Pancreas (tissue), 10 donors: ENCODE results near the gene SLC35G3. TPM values are rescaled to one million over a fixed set of nuclear protein-coding genes. Genes with fewer than 3 reads are reported as not detected.
"Not testable (repeated sequence)": the region's sequence is repeated elsewhere in the genome, so short reads cannot be mapped to it uniquely, and the experiment has no call there.

ENCODE experiments used
- ATAC-seq, 4 donors: fragments of 200-7000 bp; cut with Tn5 transposase; one replicate each; pipeline versions ENCODE4 v1.8.0 to v1.9.1; 2020; ENCODE audit warnings: mild to moderate bottlenecking in 4 of 4, moderate library complexity in 4 of 4
- DNase-seq, 6 donors: peaks; one replicate each; pipeline ENCODE4 v3.0.0-alpha.2; 2020
- FAIRE-seq: peaks from 2 replicates; lab custom pipeline; 2012; peaks lifted over from hg19 to GRCh38; lab: Jason Lieb, UNC
- H3K27ac ChIP-seq, 4 donors: fragments of 200-600 bp; sonication (generic); 1 replicate in 3 of 4; 2 replicates in 1 of 4; pipeline versions ENCODE4 v1.5.0 to v1.8.0; 2020
- H3K27me3 ChIP-seq, 4 donors: fragments of 200-600 bp; one replicate each; pipeline ENCODE4 v1.8.0; 2021
- H3K36me3 ChIP-seq, 3 donors: fragments of 200-600 bp; sonication (generic) in 1 of 3; one replicate each; pipeline versions ENCODE4 v1.5.0 to v1.8.0; 2020 to 2021
- H3K4me1 ChIP-seq, 3 donors: fragments of 200-600 bp; one replicate each; pipeline ENCODE4 v1.8.0; 2021
- H3K4me3 ChIP-seq, 4 donors: fragments of 200-600 bp; sonication (generic) in 2 of 4; one replicate each; pipeline versions ENCODE4 v1.5.0 to v1.8.0; 2020 to 2021
- H3K9me3 ChIP-seq, 4 donors: fragments of 200-600 bp; one replicate each; pipeline ENCODE4 v1.8.0; 2021
- CTCF ChIP-seq, 4 donors: fragments of 200-600 bp; sonication (generic) in 3 of 4; IDR thresholded peaks; one replicate each; pipeline versions ENCODE4 v1.5.0 to v1.8.0; 2021; ENCODE audit warnings: antibody characterized with exemption in 4 of 4
- WGBS, 2 donors: extraction: QIAGEN DNeasy Blood & Tissue Kit; methylation state at CpG; one replicate each; pipeline ENCODE4 v1.1.7; 2013; 5-methylcytosine and 5-hydroxymethylcytosine counted together
- intact Hi-C, 3 donors: fragments of 100-400 bp; cut with DNase I; formaldehyde crosslinking; loops; one replicate each; pipeline versions ENCODE4 v1.11.1 to v1.14.2; 2022
- polyA plus RNA-seq, 2 donors: library from polyadenylated mRNA; stranded (reverse); fragments of 200-250 nt; gene quantifications; one replicate each; pipeline ENCODE4 v1.2.3, GENCODE V29; 2013
- total RNA-seq, 6 donors: library from RNA; stranded (reverse); fragmentation: NEBNext Ultra II Directional in 4 of 6; extraction: Animal tissue kit (Norgen Biotek cat#: 25700) in 4 of 6; gene quantifications; one replicate each; pipeline versions ENCODE4 v1.2.1 to v1.2.4, GENCODE V29; 2021 to 2023
- donor health status: healthy with polysubstance abuse.
- donor health status: DM: no; HTN: no; CAD: no; lungs with moderate emphysema.
- donor health status: DM: no; HTN: no; CAD: no.
- donor health status: control.
- donor health status: control.
- donor health status: Bipolar disorder and iron deficiency.
- donor health status: DM: yes; HTN: yes; CAD: no.
- donor health status: DM: no; HTN: no; CAD: no.
- donor health status: DM: no; HTN: no; CAD: no.
- donor health status: DM: yes; HTN: yes; CAD: no.

SLC35G3 gene
- total and polyA plus RNA-seq, 8 donors, result not detected

DNA sequence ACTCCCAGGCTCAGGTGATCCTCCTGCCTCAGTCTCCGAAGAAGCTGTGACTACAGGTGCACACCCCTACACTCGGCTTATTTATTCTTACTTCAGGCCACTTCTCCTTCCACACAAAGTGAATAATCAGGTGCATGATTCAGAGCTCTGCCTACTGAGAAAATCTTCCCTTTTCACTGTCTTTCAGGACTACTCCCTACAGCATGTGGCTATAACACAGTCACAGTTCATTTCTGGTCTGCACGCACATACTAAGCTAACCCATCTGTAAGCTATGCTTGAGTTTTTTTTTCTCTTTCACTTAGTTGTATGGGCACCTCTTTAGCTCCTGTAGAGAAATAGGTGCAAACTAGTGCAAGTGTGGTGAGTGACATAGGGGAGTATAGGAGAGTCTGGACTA, 41.1 kb upstream of the SLC35G3 start:
- no peak for ATAC-seq
- Histone ChIP-seq H3K27me3 (no peaks in the 10 kb centered on the region), H3K27ac (no peak overlapping the region), H3K4me3 (no peak overlapping the region), H3K9me3 (no peaks in the 10 kb centered on the region), H3K4me1 (no peaks in the 10 kb centered on the region), H3K36me3 (no peaks in the 10 kb centered on the region)
- DNase-seq, result no peak
- intact Hi-C loops, result no loop called here
- 79 to 89% methylated on average over 3 of the region's 3 CpGs for WGBS, 2 donors
- TF ChIP-seq CTCF (IDR thresholded peaks at IDR 0.05), result no peak
- FAIRE-seq, result no peak

DNA sequence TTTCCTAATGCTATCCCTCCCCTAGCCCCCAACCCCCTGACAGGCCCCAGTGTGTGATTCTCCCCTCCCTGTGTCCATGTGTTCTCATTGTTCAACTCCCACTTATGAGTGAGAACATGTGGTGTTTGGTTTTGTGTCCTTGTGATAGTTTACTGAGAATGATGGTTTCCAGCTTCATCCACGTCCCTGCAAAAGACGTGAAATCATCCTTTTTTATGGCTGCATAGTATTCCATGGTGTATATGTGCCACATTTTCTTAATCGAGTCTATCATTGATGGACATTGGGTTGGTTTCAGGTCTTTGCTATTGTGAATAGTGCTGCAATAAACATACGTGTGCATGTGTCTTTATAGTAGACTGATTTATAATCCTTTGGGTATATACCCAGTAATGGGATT, 40.1 kb upstream of the SLC35G3 start:
- H3K4me3 ChIP-seq, ATAC-seq, DNase-seq, H3K4me1 ChIP-seq, H3K27me3 ChIP-seq, H3K9me3 ChIP-seq, intact Hi-C loops, FAIRE-seq, H3K36me3 ChIP-seq, H3K27ac ChIP-seq: not testable (repeated sequence)
- 67 to 82% methylated on average over 4 of the region's 4 CpGs for WGBS, 2 donors

DNA sequence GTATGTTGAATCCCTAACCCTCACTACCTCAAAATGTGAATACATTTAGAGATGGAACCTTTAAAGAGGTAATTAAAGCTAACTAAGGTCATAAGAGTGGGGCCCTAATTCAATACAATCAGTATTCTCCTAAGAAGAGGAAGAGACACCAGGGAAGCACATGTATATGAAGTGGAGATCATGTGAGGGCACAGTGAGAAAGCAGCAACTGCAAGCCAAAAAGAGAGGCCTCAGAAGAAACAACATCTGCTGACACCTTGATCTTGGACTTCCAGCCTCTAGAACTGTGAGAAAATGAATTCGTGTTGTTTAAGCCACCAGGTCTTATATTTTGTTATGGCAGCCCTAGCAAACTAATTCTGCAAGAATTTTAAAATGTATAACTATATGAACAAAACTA, 35.4 kb upstream of the SLC35G3 start:
- ATAC-seq (no peak), DNase-seq (no peak), FAIRE-seq (no peak)
- no peaks in the 10 kb centered on the region for H3K4me1 ChIP-seq
- H3K27ac ChIP-seq, result no peak overlapping the region
- H3K36me3 ChIP-seq, result no peaks in the 10 kb centered on the region
- no peak for TF ChIP-seq CTCF (IDR thresholded peaks at IDR 0.05)
- no peaks in the 10 kb centered on the region for H3K9me3 ChIP-seq
- intact Hi-C loops, result no loop called here
- no peak overlapping the region for H3K4me3 ChIP-seq
- 50 to 52% methylated on average over 1 of the region's 1 CpG for WGBS, 2 donors
- no peaks in the 10 kb centered on the region for H3K27me3 ChIP-seq

GRCh38 chr17:35227546-35227945, 33.4 kb upstream of the SLC35G3 start:
- 89 to 92% methylated on average over 2 of the region's 2 CpGs for WGBS, 2 donors
- FAIRE-seq (no peak), ATAC-seq (no peak), DNase-seq (no peak)
- H3K36me3 ChIP-seq, result no peaks in the 10 kb centered on the region
- H3K4me1 ChIP-seq, result no peaks in the 10 kb centered on the region
- no peaks in the 10 kb centered on the region for H3K9me3 ChIP-seq
- no peak overlapping the region for H3K27ac ChIP-seq
- no peaks in the 10 kb centered on the region for H3K27me3 ChIP-seq
- TF ChIP-seq CTCF (IDR thresholded peaks at IDR 0.05), result no peak
- no peak overlapping the region for H3K4me3 ChIP-seq
- intact Hi-C loops, result no loop called here

GRCh38 chr17:35224436-35224835, 30.2 kb upstream of the SLC35G3 start:
- intact Hi-C loops, result no loop called here
- DNase-seq, result no peak
- no peak for ATAC-seq
- Histone ChIP-seq H3K36me3 (no peaks in the 10 kb centered on the region), H3K27ac (no peak overlapping the region), H3K4me3 (no peak overlapping the region), H3K4me1 (no peaks in the 10 kb centered on the region), H3K9me3 (no peaks in the 10 kb centered on the region), H3K27me3 (no peaks in the 10 kb centered on the region)
- no peak for TF ChIP-seq CTCF (IDR thresholded peaks at IDR 0.05)
- WGBS, 2 donors, result 13 to 24% methylated on average over 1 of the region's 1 CpG
- FAIRE-seq, result no peak

GRCh38 chr17:35222452-35222851, 28.3 kb upstream of the SLC35G3 start:
- FAIRE-seq (no peak), ATAC-seq (no peak), DNase-seq (no peak)
- no peak overlapping the region for H3K4me3 ChIP-seq
- H3K27ac ChIP-seq, result no peak overlapping the region
- intact Hi-C loops, result no loop called here
- no peak for TF ChIP-seq CTCF (IDR thresholded peaks at IDR 0.05)
- no peaks in the 10 kb centered on the region for H3K27me3 ChIP-seq
- 89 to 91% methylated on average over 2 of the region's 2 CpGs for WGBS, 2 donors
- H3K36me3 ChIP-seq, result no peaks in the 10 kb centered on the region
- H3K4me1 ChIP-seq, result no peaks in the 10 kb centered on the region
- H3K9me3 ChIP-seq, result no peaks in the 10 kb centered on the region
